NCI-H2029 (cell line): ENCODE results near the gene PLA2G4B.

ENCODE experiments used
- DNase-seq: peaks from one replicate; lab custom pipeline; 2025; lab: John Stamatoyannopoulos, UW

The PLA2G4B gene

GRCh38 chr15:41849204-41849603 lies 10.6 kb downstream of the PLA2G4B start:
- no peak for DNase-seq

DNA sequence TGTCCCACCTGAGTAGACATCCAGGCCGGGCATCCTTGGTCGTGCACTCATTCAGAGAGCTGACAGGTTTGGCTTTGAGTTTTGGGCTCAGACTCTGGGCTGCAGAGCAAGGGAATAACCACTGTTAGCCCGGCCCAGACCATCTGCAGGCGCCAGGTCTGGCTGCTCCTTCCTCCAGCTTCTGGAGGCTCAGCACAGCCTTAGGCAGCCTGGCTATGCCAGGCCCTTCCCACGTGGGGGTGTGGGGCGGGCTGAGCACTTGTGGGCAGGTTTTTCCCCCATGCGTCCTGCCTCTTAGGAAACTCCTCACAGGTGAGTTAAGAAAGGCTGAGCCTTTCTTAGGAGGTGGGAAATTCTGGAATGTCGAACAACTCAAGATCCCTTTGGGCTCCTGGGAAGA lies 11.2 kb downstream of the PLA2G4B start:
- DNase-seq = no peak

GRCh38 chr15:41850482-41851166 lies 12.0 kb downstream of the PLA2G4B start:
- no peak for DNase-seq

DNA sequence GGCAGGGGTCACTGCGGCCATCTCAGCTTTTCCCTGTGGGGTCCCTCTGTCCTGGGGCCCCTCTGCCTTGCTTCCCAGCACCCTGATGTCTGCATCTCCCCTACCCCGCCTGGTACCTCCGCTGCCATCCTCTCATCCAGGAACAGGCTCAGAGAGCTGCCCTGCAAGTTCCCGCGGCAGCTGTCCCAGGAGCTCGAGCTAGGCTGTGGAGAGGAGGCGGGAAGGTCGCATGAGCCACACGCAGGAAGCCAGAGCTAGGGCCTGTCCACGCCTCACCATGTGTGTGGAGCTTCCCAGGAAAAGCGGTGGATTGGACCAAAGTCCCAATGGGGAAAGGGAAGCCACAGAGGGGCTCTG lies 12.5 kb downstream of the PLA2G4B start:
- DNase-seq = no peak

DNA sequence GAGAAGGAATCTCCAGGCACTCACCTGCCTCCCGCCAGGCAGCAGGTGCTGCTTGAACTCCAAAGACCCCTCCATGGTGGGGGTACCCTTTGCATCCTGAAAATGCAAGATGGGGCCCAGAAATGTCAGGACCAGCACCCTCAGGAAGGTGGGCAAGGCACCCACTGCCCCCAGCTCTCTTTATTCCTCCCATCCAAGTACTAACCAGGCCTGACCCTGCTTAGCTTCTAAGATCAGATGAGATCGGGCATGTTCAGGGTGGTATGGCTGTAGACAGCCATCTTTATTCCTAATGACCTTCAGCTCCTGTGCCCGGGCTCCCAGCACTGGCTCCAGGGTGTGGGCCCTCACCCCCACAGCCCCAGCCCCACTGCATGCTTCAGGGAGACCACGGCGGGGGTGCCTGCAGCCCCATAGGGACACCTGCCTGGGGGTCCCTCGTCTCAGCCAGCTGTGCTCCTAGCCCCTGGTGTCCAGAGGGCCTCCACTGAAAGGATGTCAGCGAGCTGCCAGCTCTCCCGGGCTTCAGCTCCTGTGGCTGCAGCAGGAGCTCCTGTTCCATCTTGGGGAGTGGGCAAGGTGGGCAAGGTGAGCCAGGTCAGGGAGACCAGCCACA lies 13.2 kb downstream of the PLA2G4B start:
- no peak for DNase-seq

GRCh38 chr15:41852736-41853590 lies 14.3 kb downstream of the PLA2G4B start:
- DNase-seq = no peak

DNA sequence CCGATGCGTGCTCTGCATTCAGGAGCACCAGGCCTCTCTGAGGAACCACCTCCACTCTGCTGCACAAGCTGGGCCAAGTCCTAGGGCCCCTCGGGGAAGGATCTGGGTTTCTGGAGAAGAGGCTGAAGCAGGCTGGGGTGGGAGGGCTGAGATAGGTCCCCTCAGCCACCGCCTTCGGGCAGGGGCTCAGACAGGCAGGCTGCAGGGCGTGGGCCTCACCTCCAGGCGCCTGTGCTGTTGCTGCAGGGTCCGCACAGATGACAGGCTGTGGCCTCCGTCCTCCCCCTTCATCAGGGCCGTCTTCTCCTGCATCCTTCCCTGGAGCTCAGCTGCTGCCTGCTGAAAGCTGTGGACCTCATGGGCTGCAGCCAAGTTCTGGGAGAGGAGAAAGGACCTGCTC lies 15.2 kb downstream of the PLA2G4B start:
- no peak for DNase-seq

DNA sequence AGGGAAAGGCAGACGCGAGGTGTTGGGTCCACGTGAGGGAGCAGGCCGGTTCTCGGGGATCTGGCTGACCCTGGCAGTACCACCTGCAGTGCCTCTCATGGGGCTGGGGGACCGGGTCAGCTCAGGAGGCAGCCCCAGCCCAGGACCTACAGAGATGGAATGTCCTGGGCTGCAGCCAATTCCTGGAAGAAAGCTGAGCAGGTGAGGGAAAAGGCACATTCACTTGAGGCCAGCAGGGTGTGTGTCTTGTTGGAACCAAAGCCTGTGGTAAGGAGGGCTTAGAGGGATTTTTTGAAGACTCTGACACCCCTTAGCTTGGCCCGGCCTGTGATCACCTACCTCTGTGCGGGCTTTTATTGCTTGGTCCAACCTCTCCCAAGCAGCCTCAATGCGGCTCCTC lies 15.8 kb downstream of the PLA2G4B start:
- no peak for DNase-seq

- no peak for DNase-seq
Observed at GRCh38 chr15:41855261-41855961, 16.8 kb downstream of the PLA2G4B start.

GRCh38 chr15:41856262-41856661 lies 17.6 kb downstream of the PLA2G4B start:
- DNase-seq = no peak

GRCh38 chr15:41856716-41857115 lies 18.1 kb downstream of the PLA2G4B start:
- no peak for DNase-seq

GRCh38 chr15:41857316-41857715 lies 18.7 kb downstream of the PLA2G4B start:
- DNase-seq = no peak

GRCh38 chr15:41858756-41859155 lies 20.1 kb downstream of the PLA2G4B start:
- no peak for DNase-seq

GRCh38 chr15:41860049-41860828 lies 21.6 kb downstream of the PLA2G4B start:
- DNase-seq = no peak

- DNase-seq = no peak
Observed at GRCh38 chr15:41861736-41862356, 23.2 kb downstream of the PLA2G4B start.

DNA sequence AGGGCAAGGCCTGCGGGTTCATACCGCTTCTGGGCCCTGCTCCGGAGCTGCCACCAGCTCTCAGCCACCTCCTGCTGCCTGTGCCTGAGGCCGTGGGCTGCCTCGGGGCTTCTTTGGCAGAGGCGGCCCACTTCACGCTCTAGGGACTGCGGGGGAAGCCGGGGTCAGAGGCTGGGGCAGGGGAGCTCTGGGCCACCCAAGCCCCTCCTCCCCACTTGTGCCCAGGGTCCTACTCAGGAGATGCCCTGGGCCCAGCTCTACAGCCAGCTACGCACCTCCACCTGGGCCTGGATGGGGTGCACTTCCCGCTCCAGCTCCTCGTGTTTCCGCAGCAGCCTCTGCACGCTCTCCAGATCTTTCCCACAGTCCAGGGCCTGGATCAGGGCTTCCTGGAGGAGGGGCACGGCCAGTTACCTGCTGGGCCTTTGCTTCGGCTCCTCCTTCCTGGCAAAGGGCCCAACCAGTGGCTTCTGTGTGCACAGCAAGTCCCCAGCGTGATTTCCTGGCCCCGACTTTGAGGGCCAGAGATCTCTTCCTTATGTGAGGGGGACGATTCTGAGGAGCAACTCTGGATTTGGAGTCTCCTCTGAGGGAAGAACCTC lies 24.0 kb downstream of the PLA2G4B start:
- DNase-seq = peak; percentile 49

- no peak for DNase-seq
Observed at GRCh38 chr15:41865490-41866055, 26.9 kb downstream of the PLA2G4B start.

- DNase-seq = no peak
Observed at GRCh38 chr15:41866263-41866703, 27.6 kb downstream of the PLA2G4B start.

GRCh38 chr15:41866872-41867579 lies 28.4 kb downstream of the PLA2G4B start:
- DNase-seq = no peak

- no peak for DNase-seq
Observed at GRCh38 chr15:41868321-41868720, 29.7 kb downstream of the PLA2G4B start.
